ENCODE measurements around the gene SH3BP5L. TPM values are rescaled to one million over a fixed set of nuclear protein-coding genes. Genes with fewer than 3 reads are reported as not detected.

Gene SH3BP5L
- total and polyA plus RNA-seq, 4 donors: 16.4 to 25.5 (median 17.5) TPM

DNA sequence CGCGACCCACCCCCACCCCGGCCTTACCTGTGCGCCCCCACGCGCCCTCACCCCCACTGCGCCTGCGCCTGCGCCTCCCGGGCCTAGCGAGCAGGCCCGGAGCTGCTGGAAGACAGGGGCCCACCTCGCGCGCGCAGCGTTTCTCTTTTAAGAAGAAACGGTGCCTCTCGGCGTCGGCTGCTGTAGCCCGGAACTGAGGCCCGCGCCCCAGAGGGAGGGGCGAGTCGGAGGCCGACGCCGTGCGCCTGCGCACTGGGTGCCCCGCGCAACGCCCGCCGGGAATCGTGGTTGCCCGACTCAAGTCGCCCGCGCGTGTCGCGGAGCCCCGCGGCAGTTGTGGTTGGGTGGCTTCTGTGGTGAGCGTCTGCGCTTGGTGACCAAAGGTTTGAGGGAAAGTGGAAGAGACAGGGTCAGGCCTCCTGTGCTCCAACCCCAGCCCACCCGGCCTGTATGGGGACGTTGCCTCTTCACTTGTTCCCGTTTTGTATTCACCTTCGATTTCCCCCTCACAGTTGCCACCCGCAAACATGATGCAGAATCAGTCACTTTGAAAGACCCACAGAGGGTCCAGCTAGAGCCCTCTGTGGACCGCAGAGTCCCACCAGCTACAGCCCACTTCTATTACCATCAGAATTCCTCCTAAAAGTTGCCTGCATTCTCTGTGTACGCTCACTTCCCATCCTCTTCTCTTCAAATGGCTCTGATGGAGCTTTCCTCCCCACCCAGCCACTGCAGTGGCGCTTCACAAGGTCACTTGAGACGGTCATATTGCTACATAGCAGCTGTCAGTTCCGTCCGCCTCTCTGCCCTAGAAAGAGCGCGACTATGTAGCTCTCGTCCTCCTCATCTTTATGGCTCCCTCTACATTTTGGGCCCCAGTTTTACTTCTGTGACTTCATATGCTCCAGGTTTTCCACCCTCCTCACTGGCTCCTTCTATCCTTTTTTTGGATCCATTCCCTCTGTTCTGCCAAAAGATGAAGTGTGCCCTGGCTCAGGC lies 33.5 kb upstream of the SH3BP5L start, which contains the start of gene ZNF692:
Gene ZNF692 (minus strand): TSS at position 195 of the 999 bp plus-strand sequence. CDS start 776 bp downstream, outside the sequence.
- no peaks in the 10 kb centered on the region for H3K9me3 ChIP-seq (ENCODE audit: control insufficient read depth in 4 of 4, insufficient read depth in 3 of 4, low read length in 3 of 4)
- ATAC-seq (ENCODE audit: insufficient read depth, low FRiP score) (peak; percentile 92), DNase-seq (peak; percentile 97 to 98 (median 98))
- peak within 1 kb of the TSS; percentile 83 to 96 for H3K9ac ChIP-seq (ENCODE audit: insufficient read depth in 1 of 2, low read length in 2 of 2)
- H3K4me1 ChIP-seq (ENCODE audit: control insufficient read depth in 5 of 5, insufficient read depth in 5 of 5, low read length in 5 of 5): peaks cover 0 to 35% (median 8%) of the 10 kb centered on the region in 5 donors
- peaks cover 0 to 3% (median under 1%) of the 10 kb centered on the region in 4 donors for H3K36me3 ChIP-seq (ENCODE audit: control insufficient read depth in 4 of 4, insufficient read depth in 4 of 4, low read length in 4 of 4)
- WGBS, 2 donors: 2 to 4% methylated on average over 54 to 62 of the region's 62 CpGs
- TF ChIP-seq, protein P1, sequence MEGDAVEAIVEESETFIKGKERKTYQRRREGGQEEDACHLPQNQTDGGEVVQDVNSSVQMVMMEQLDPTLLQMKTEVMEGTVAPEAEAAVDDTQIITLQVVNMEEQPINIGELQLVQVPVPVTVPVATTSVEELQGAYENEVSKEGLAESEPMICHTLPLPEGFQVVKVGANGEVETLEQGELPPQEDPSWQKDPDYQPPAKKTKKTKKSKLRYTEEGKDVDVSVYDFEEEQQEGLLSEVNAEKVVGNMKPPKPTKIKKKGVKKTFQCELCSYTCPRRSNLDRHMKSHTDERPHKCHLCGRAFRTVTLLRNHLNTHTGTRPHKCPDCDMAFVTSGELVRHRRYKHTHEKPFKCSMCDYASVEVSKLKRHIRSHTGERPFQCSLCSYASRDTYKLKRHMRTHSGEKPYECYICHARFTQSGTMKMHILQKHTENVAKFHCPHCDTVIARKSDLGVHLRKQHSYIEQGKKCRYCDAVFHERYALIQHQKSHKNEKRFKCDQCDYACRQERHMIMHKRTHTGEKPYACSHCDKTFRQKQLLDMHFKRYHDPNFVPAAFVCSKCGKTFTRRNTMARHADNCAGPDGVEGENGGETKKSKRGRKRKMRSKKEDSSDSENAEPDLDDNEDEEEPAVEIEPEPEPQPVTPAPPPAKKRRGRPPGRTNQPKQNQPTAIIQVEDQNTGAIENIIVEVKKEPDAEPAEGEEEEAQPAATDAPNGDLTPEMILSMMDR (IDR thresholded peaks at IDR 0.05; ENCODE audit: control extremely low read depth, extremely low read depth): no peak
- peak within 1 kb of the TSS; percentile 50 for H3K4me3 ChIP-seq
- H3K27ac ChIP-seq (ENCODE audit: low read depth in 1 of 2, low read length in 1 of 2): peak within 1 kb of the TSS; percentile 89 to 92
- H3K27me3 ChIP-seq (ENCODE audit: control insufficient read depth in 3 of 3, insufficient read depth in 3 of 3, low read length in 2 of 3): no peaks in the 10 kb centered on the region

DNA sequence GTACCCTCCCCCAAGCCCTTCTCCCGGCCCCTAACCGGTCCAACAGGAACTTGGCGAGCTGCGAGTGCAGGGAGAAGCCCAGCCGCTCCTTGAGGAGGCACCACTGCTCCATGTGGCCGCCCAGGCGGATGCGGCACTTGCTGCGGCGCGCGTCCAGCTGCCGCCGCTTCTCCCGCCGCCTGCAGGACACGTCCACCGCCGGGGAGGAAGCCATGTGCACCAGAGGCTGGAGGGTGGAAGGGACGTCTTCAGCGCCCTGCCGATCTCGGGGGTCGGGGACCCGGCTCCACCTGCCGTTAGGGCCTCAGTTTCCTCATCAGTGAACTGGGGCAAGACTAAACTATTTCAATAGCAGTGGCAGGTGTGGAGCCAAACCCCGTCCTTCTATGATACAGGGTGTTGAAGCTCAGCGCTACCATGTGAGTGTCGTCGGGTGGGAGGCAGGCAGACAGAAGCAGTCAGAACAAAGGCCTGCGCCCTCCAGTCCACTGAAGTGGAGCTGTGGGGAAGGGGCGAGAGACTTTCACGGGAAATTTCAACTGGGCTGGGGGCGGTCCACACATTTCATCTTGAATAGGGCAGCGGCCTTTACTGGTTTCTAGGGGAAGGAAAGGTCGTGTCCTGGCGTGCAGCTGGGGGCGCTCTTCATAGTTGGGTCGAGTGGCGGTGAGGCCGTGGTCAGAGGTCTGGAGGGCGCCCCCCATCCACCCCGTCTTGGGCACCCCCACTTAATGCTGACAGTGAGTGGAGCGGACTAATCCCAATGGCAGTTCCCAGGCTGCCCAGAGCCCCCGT lies 32.6 kb upstream of the SH3BP5L start:
- Histone ChIP-seq H3K27ac (ENCODE audit: low read depth in 1 of 2, low read length in 1 of 2) (peak overlapping the region; percentile 69 to 89), H3K9ac (ENCODE audit: insufficient read depth in 1 of 2, low read length in 2 of 2) (peak overlapping the region; percentile 61 to 62), H3K9me3 (ENCODE audit: control insufficient read depth in 4 of 4, insufficient read depth in 3 of 4, low read length in 3 of 4) (no peaks in the 10 kb centered on the region), H3K4me1 (ENCODE audit: control insufficient read depth in 5 of 5, insufficient read depth in 5 of 5, low read length in 5 of 5) (peaks cover 0 to 29% (median 8%) of the 10 kb centered on the region in 5 donors), H3K27me3 (ENCODE audit: control insufficient read depth in 3 of 3, insufficient read depth in 3 of 3, low read length in 2 of 3) (no peaks in the 10 kb centered on the region), H3K4me3 (peak overlapping the region; percentile 46), H3K36me3 (ENCODE audit: control insufficient read depth in 4 of 4, insufficient read depth in 4 of 4, low read length in 4 of 4) (peaks cover 0 to 9% (median 2%) of the 10 kb centered on the region in 4 donors)
- TF ChIP-seq, protein P1 (IDR thresholded peaks at IDR 0.05; ENCODE audit: control extremely low read depth, extremely low read depth): peak; percentile 3
- peak; percentile 77 to 87 (median 85) for DNase-seq
- 1% methylated on average over 45 of the region's 45 CpGs for WGBS, 2 donors
- ATAC-seq (ENCODE audit: insufficient read depth, low FRiP score): peak; percentile 32

DNA sequence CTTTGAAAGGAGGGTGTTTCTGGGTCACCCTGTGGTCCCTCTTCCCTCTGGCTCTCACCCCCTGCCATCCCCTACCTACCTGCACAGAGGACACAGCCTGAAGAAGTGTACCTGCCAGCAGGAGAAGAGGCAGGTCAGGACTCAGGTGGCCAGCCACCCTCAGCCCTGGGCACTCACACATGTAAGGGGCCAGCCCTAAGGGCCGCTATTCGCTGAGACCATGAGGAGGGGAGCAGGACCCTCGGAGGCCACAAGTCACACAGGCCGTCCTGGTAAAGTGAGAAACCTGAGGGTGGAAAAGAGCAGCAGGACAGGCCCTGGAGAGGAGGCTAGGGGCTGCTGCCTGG lies 32.0 kb upstream of the SH3BP5L start:
- Histone ChIP-seq H3K4me1 (ENCODE audit: control insufficient read depth in 5 of 5, insufficient read depth in 5 of 5, low read length in 5 of 5) (peaks cover 0 to 24% (median 8%) of the 10 kb centered on the region in 5 donors), H3K9me3 (ENCODE audit: control insufficient read depth in 4 of 4, insufficient read depth in 3 of 4, low read length in 3 of 4) (no peaks in the 10 kb centered on the region), H3K36me3 (ENCODE audit: control insufficient read depth in 4 of 4, insufficient read depth in 4 of 4, low read length in 4 of 4) (peaks cover 0 to 13% (median 4%) of the 10 kb centered on the region in 4 donors), H3K27me3 (ENCODE audit: control insufficient read depth in 3 of 3, insufficient read depth in 3 of 3, low read length in 2 of 3) (no peaks in the 10 kb centered on the region), H3K9ac (ENCODE audit: insufficient read depth in 1 of 2, low read length in 2 of 2) (peak overlapping the region in 1 of 2 donors; percentile 61), H3K27ac (ENCODE audit: low read depth in 1 of 2, low read length in 1 of 2) (peak overlapping the region; percentile 60 to 89), H3K4me3 (peak overlapping the region; percentile 46)
- WGBS, 2 donors: 13 to 20% methylated on average over 4 of the region's 4 CpGs
- no peak for DNase-seq
- TF ChIP-seq, protein P1 (IDR thresholded peaks at IDR 0.05; ENCODE audit: control extremely low read depth, extremely low read depth): no peak
- no peak for ATAC-seq (ENCODE audit: insufficient read depth, low FRiP score)

All from lung (tissue), 12 donors.